Hepatocyte (in vitro differentiated cells): ENCODE data around the gene CAMKK2.

Experiments
- CTCF ChIP-seq: fragments of 200-600 bp; sonication (generic); IDR thresholded peaks from 2 replicates; pipeline ENCODE4 v1.5.1; 2016; ENCODE audit warnings: antibody characterized with exemption, mild to moderate bottlenecking; ENCODE audit not compliant: poor library complexity
- EZH2 ChIP-seq: fragments of 200-600 bp; sonication (generic); IDR thresholded peaks from 2 replicates; pipeline ENCODE4 v1.6.1; 2016; ENCODE audit warnings: antibody characterized with exemption, mild to moderate bottlenecking, borderline replicate concordance
- EZH2phosphoT487 ChIP-seq: fragments of 200-600 bp; sonication (generic); IDR thresholded peaks from one replicate; pipeline ENCODE4 v1.6.1; 2018; ENCODE audit warnings: antibody characterized with exemption, mild to moderate bottlenecking, low read depth, moderate library complexity; ENCODE audit not compliant: unreplicated experiment, severe bottlenecking

- no peak for TF ChIP-seq CTCF
- no peak for TF ChIP-seq EZH2
- TF ChIP-seq EZH2phosphoT487 = no peak
Measured at GRCh38 chr12:121230538-121230907, 66.0 kb downstream of the CAMKK2 start.
